IMR-90 (cell line): ENCODE measurements around the gene OR51M1. TPM values are rescaled to one million over a fixed set of nuclear protein-coding genes. Genes with fewer than 3 reads are reported as not detected.

Experiments used
- ATAC-seq: fragments of 200-7000 bp; cut with Tn5 transposase; 2 replicates; pipeline ENCODE4 v1.9.1; 2020; ENCODE audit warnings: low read depth, mild to moderate bottlenecking, moderate library complexity
- BruUV-seq: library from RNA; stranded (reverse); fragments of 400-500 nt; replicated peaks from 2 replicates; lab custom pipeline; 2021; lab: Mats Ljungman, UMichigan
- CTCF ChIA-PET: fragments of 300-600 bp; formaldehyde crosslinking; extraction: SDS; loops from one replicate; lab custom pipeline; 2021; ENCODE audit warnings: antibody characterized with exemption; lab: Yijun Ruan, JAX
- POLR2A ChIA-PET: fragments of 300-600 bp; sonication (Branson Sonifier 250); formaldehyde crosslinking; loops from one replicate; lab custom pipeline; 2022; ENCODE audit warnings: antibody characterized with exemption; ENCODE audit not compliant: unreplicated experiment; lab: Charles Lee
- DNase-seq: peaks from one replicate; pipeline ENCODE4 v3.0.0; 2013
- H2AFZ ChIP-seq: replicated peaks from 2 replicates; pipeline ENCODE3; 2013; ENCODE audit warnings: low read length, mild to moderate bottlenecking; ENCODE audit not compliant: poor library complexity
- H2AK5ac ChIP-seq: 2 replicates; pipeline ENCODE4 v1.6.1; 2013; ENCODE audit warnings: low read depth, low read length, inconsistent platforms
- H2AK9ac ChIP-seq: replicated peaks from 2 replicates; pipeline ENCODE3; 2013; ENCODE audit warnings: mild to moderate bottlenecking, low read depth, low read length, moderate library complexity; ENCODE audit not compliant: poor library complexity
- H2BK120ac ChIP-seq: 2 replicates; pipeline ENCODE4 v1.6.1; 2013; ENCODE audit warnings: low read depth, low read length, inconsistent platforms
- H2BK15ac ChIP-seq: 3 replicates; pipeline ENCODE4 v1.6.1; 2013; ENCODE audit warnings: low read depth, low read length, inconsistent platforms
- H2BK20ac ChIP-seq: 2 replicates; pipeline ENCODE4 v1.6.1; 2013; ENCODE audit warnings: low read depth, mild to moderate bottlenecking, inconsistent platforms, low read length, moderate library complexity
- H2BK5ac ChIP-seq: 2 replicates; pipeline ENCODE4 v1.6.1; 2013; ENCODE audit warnings: mild to moderate bottlenecking, low read depth, low read length, inconsistent platforms; ENCODE audit not compliant: poor library complexity, severe bottlenecking
- H3K14ac ChIP-seq: replicated peaks from 2 replicates; pipeline ENCODE4 v1.6.1; 2013; ENCODE audit warnings: low read depth, low read length, inconsistent platforms
- H3K18ac ChIP-seq: 2 replicates; pipeline ENCODE4 v1.6.1; 2013; ENCODE audit warnings: low read depth, low read length, control low read depth
- H3K23ac ChIP-seq: 2 replicates; pipeline ENCODE4 v1.6.1; 2013; ENCODE audit warnings: low read depth, low read length, inconsistent platforms
- H3K27ac ChIP-seq: 2 replicates; pipeline ENCODE4 v1.5.1; 2013; ENCODE audit warnings: mild to moderate bottlenecking, control low read depth, low read length; ENCODE audit not compliant: insufficient read depth
- H3K27me3 ChIP-seq: 2 replicates; pipeline ENCODE4 v1.6.1; 2013; ENCODE audit warnings: low read length; ENCODE audit not compliant: control insufficient read depth, insufficient read depth
- H3K36me3 ChIP-seq: 2 replicates; pipeline ENCODE4 v1.6.1; 2013; ENCODE audit warnings: low read length, mixed read lengths; ENCODE audit not compliant: control insufficient read depth, insufficient read depth
- H3K4ac ChIP-seq: 2 replicates; pipeline ENCODE4 v1.6.1; 2013; ENCODE audit warnings: low read depth, low read length, inconsistent platforms
- H3K4me1 ChIP-seq: 2 replicates; pipeline ENCODE4 v1.6.1; 2013; ENCODE audit warnings: low read length, mixed read lengths; ENCODE audit not compliant: control insufficient read depth, insufficient read depth
- H3K4me2 ChIP-seq: 2 replicates; pipeline ENCODE4 v1.6.1; 2013; ENCODE audit warnings: low read depth, mild to moderate bottlenecking, control low read depth, low read length, moderate library complexity
- H3K4me3 ChIP-seq: 2 replicates; pipeline ENCODE4 v1.5.1; 2013; ENCODE audit warnings: low read depth, mild to moderate bottlenecking, control low read depth, low read length, moderate library complexity; ENCODE audit not compliant: insufficient read depth
- H3K56ac ChIP-seq: 2 replicates; pipeline ENCODE4 v1.6.1; 2013; ENCODE audit warnings: low read length, inconsistent platforms; ENCODE audit not compliant: insufficient read depth; ENCODE audit errors: extremely low read depth
- H3K79me1 ChIP-seq, 2 experiments: 2 replicates each; pipeline ENCODE4 v1.6.1; 2013; ENCODE audit warnings: low read length in 2 of 2, inconsistent platforms in 1 of 2, low read depth in 1 of 2
- H3K9ac ChIP-seq: 2 replicates; pipeline ENCODE4 v1.6.1; 2013; ENCODE audit warnings: low read depth, low read length, control low read depth
- H3K9me1 ChIP-seq: 2 replicates; pipeline ENCODE4 v1.6.1; 2013; ENCODE audit warnings: low read length, inconsistent platforms; ENCODE audit not compliant: insufficient read depth
- H3K9me3 ChIP-seq: 2 replicates; pipeline ENCODE4 v1.6.1; 2013; ENCODE audit warnings: low read length; ENCODE audit not compliant: control insufficient read depth, insufficient read depth
- H4K20me1 ChIP-seq: 2 replicates; pipeline ENCODE4 v1.6.1; 2013; ENCODE audit warnings: low read length, inconsistent platforms; ENCODE audit not compliant: insufficient read depth
- H4K5ac ChIP-seq: 2 replicates; pipeline ENCODE4 v1.6.1; 2013; ENCODE audit warnings: mild to moderate bottlenecking, low read depth, low read length, control low read depth
- H4K8ac ChIP-seq, 2 experiments: 2 replicates each; pipeline ENCODE4 v1.6.1; 2013; ENCODE audit warnings: low read depth in 2 of 2, low read length in 2 of 2, control low read depth in 1 of 2, inconsistent platforms in 1 of 2
- H4K91ac ChIP-seq: 2 replicates; pipeline ENCODE4 v1.6.1; 2013; ENCODE audit warnings: low read depth, low read length, inconsistent platforms; ENCODE audit not compliant: insufficient read depth
- BHLHE40 ChIP-seq: fragments of 150-350 bp; IDR thresholded peaks from 2 replicates; pipeline ENCODE4 v1.6.1; 2016; ENCODE audit warnings: mild to moderate bottlenecking, low read depth, low read length
- CEBPB ChIP-seq: IDR thresholded peaks from 2 replicates; pipeline ENCODE4 v1.6.1; 2012; ENCODE audit warnings: low read depth, low read length, improper control_type of control experiment
- CHD1 ChIP-seq: IDR thresholded peaks from 2 replicates; pipeline ENCODE4 v1.6.1; 2012; ENCODE audit warnings: low read depth, low read length, improper control_type of control experiment
- FOS ChIP-seq: fragments of 150-350 bp; IDR thresholded peaks from 2 replicates; pipeline ENCODE4 v1.6.1; 2016; ENCODE audit warnings: low read depth, low read length
- MAFK ChIP-seq: IDR thresholded peaks from 2 replicates; pipeline ENCODE4 v1.6.1; 2012; ENCODE audit warnings: low read depth, low read length, improper control_type of control experiment
- MXI1 ChIP-seq: IDR thresholded peaks from 2 replicates; pipeline ENCODE4 v1.6.1; 2012; ENCODE audit warnings: low read depth, mild to moderate bottlenecking, low read length, moderate library complexity, borderline replicate concordance
- NFE2L2 ChIP-seq: fragments of 150-350 bp; IDR thresholded peaks from 2 replicates; pipeline ENCODE4 v1.6.1; 2016; ENCODE audit warnings: low read depth, mild to moderate bottlenecking, low read length
- POLR2A ChIP-seq: IDR thresholded peaks from 2 replicates; pipeline ENCODE4 v1.6.1; 2012; ENCODE audit warnings: mild to moderate bottlenecking, low read depth, low read length
- RAD21 ChIP-seq: IDR thresholded peaks from 2 replicates; pipeline ENCODE4 v1.6.1; 2012; ENCODE audit warnings: low read length, improper control_type of control experiment
- RCOR1 ChIP-seq: IDR thresholded peaks from 2 replicates; pipeline ENCODE4 v1.6.1; 2012; ENCODE audit warnings: mild to moderate bottlenecking, low read length, improper control_type of control experiment; ENCODE audit not compliant: insufficient replicate concordance
- RFX5 ChIP-seq: IDR thresholded peaks from 2 replicates; pipeline ENCODE4 v1.8.0; 2012; ENCODE audit warnings: low read depth, mild to moderate bottlenecking, low read length, moderate library complexity
- SMC3 ChIP-seq: fragments of 150-350 bp; IDR thresholded peaks from 2 replicates; pipeline ENCODE4 v1.6.1; 2016; ENCODE audit warnings: low read depth, mild to moderate bottlenecking, antibody characterized with exemption, low read length, moderate library complexity
- WGBS, 2 experiments: methylation state at CpG; one replicate each; pipeline versions ENCODE4 v1.1.5 to v1.1.7; 2013; ENCODE audit warnings: missing lambda C conversion rate in 2 of 2; ENCODE audit not compliant: insufficient read length in 1 of 2; ENCODE audit errors: extremely low coverage in 2 of 2; 5-methylcytosine and 5-hydroxymethylcytosine counted together
- dilution Hi-C: fragments of 300-500 bp; cut with HindIII; formaldehyde crosslinking; loops from one replicate; pipeline ENCODE4 v1.14.3; 2018; ENCODE audit warnings: low sequenced_read_pairs; ENCODE audit not compliant: unreplicated experiment
- in situ Hi-C: fragments of 300-500 bp; cut with MboI; formaldehyde crosslinking; loops from 3 replicates; pipeline ENCODE4 v1.14.3; 2019; ENCODE audit warnings: low sequenced_read_pairs, inconsistent platforms, mixed read lengths
- intact Hi-C: fragments of 100-400 bp; cut with micrococcal nuclease; formaldehyde crosslinking; loops from 2 replicates; pipeline ENCODE4 v1.10.0; 2022
- polyA plus RNA-seq, 3 experiments: library from polyadenylated mRNA; depleted of rRNA; stranded (reverse); fragments of >200 nt; gene quantifications; 2 replicates each; pipeline ENCODE4 v1.2.3, GENCODE V29; 2012; ENCODE audit warnings: low replicate concordance in 1 of 3
- total RNA-seq: library from RNA; depleted of rRNA; stranded (reverse); fragments of >200 nt; gene quantifications from 2 replicates; pipeline ENCODE4 v1.2.3, GENCODE V29; 2012
- TF ChIP-seq, protein P1 (sequence below): fragments of 150-350 bp; IDR thresholded peaks from 2 replicates; pipeline ENCODE4 v1.6.1; 2017; ENCODE audit warnings: mild to moderate bottlenecking, antibody characterized with exemption, low read length, low read depth
- TF ChIP-seq, protein P2 (sequence below): conservative IDR thresholded peaks from 2 replicates; pipeline ENCODE4 v1.5.1; 2012; ENCODE audit warnings: mild to moderate bottlenecking, low read depth, low read length, improper control_type of control experiment

The OR51M1 gene
- total and polyA plus RNA-seq, 2 of the 4 experiments (the other 2 are of a cell fraction), result 0.54 to 0.87 TPM

DNA sequence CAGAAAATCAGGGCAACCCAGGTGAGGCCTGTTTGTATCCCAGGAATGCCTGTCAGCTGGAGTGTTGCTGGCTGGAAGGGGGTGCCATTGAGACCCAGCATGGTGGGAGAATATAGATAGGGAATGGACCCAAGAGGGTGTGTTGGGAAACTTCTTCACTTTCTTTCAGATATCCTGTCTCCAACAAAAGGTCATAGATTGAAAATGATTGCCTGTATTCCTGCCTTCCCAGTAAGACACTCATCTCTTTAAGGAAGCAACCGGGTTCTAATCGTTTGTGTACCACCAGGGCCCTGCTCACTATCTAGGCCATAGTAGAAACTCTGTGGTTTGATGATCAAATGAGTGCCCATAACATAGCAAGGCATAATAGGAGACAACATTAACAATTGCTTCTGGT is 57.8 kb downstream of the OR51M1 start, which contains the start of gene OR51I1:
Gene OR51I1 (minus strand): TSS at position 101 of the 400 bp plus-strand sequence. CDS start 0 bp downstream, at position 101.
- no peak within 1 kb of the TSS for H3K18ac ChIP-seq
- H3K14ac ChIP-seq, result no peak within 1 kb of the TSS
- H3K23ac ChIP-seq, result no peak within 1 kb of the TSS
- intact Hi-C loops (no loop called here), in situ Hi-C loops (no loop called here), dilution Hi-C loops (no loop called here)
- H4K20me1 ChIP-seq, result no peaks in the 10 kb centered on the region
- no peak within 1 kb of the TSS for H2AK9ac ChIP-seq
- ChIA-PET POLR2A (no interaction called here), CTCF (no interaction called here)
- BruUV-seq, result no TSS peak
- H3K4me2 ChIP-seq, result no peak within 1 kb of the TSS
- H3K4me3 ChIP-seq, result no peak within 1 kb of the TSS
- no peaks in the 10 kb centered on the region for H3K9me1 ChIP-seq
- TF ChIP-seq POLR2A, result no peak
- no peak for TF ChIP-seq MXI1
- no peak for TF ChIP-seq NFE2L2
- no peak for TF ChIP-seq FOS
- no peak for TF ChIP-seq RFX5
- no peak for TF ChIP-seq CEBPB
- TF ChIP-seq RAD21, result no peak
- no peak for TF ChIP-seq SMC3
- TF ChIP-seq CHD1, result no peak
- TF ChIP-seq BHLHE40, result no peak
- TF ChIP-seq MAFK, result no peak
- TF ChIP-seq, protein P1, sequence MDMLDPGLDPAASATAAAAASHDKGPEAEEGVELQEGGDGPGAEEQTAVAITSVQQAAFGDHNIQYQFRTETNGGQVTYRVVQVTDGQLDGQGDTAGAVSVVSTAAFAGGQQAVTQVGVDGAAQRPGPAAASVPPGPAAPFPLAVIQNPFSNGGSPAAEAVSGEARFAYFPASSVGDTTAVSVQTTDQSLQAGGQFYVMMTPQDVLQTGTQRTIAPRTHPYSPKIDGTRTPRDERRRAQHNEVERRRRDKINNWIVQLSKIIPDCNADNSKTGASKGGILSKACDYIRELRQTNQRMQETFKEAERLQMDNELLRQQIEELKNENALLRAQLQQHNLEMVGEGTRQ, result no peak
- TF ChIP-seq, protein P2, sequence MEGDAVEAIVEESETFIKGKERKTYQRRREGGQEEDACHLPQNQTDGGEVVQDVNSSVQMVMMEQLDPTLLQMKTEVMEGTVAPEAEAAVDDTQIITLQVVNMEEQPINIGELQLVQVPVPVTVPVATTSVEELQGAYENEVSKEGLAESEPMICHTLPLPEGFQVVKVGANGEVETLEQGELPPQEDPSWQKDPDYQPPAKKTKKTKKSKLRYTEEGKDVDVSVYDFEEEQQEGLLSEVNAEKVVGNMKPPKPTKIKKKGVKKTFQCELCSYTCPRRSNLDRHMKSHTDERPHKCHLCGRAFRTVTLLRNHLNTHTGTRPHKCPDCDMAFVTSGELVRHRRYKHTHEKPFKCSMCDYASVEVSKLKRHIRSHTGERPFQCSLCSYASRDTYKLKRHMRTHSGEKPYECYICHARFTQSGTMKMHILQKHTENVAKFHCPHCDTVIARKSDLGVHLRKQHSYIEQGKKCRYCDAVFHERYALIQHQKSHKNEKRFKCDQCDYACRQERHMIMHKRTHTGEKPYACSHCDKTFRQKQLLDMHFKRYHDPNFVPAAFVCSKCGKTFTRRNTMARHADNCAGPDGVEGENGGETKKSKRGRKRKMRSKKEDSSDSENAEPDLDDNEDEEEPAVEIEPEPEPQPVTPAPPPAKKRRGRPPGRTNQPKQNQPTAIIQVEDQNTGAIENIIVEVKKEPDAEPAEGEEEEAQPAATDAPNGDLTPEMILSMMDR, result no peak
- no peak for TF ChIP-seq RCOR1
- H2AFZ ChIP-seq, result no peak within 1 kb of the TSS
- no peaks in the 10 kb centered on the region for H3K79me1 ChIP-seq
- H3K36me3 ChIP-seq, result no peaks in the 10 kb centered on the region
- H3K56ac ChIP-seq, result no peak within 1 kb of the TSS
- no peak within 1 kb of the TSS for H2BK5ac ChIP-seq
- WGBS, 2 experiments, result no CpG with 5 or more reads among the region's 2 CpGs
- H2AK5ac ChIP-seq, result no peak within 1 kb of the TSS
- no peak within 1 kb of the TSS for H2BK20ac ChIP-seq
- H3K4me1 ChIP-seq, result no peaks in the 10 kb centered on the region
- H4K8ac ChIP-seq, result no peak within 1 kb of the TSS
- H3K27ac ChIP-seq, result no peak within 1 kb of the TSS
- no peak within 1 kb of the TSS for H3K9ac ChIP-seq
- no peak within 1 kb of the TSS for H4K91ac ChIP-seq
- DNase-seq (no peak), ATAC-seq (no peak)
- H2BK15ac ChIP-seq, result no peak within 1 kb of the TSS
- no peak within 1 kb of the TSS for H4K5ac ChIP-seq
- H3K27me3 ChIP-seq, result no peaks in the 10 kb centered on the region
- no peak within 1 kb of the TSS for H2BK120ac ChIP-seq
- no peak within 1 kb of the TSS for H3K4ac ChIP-seq
- no peaks in the 10 kb centered on the region for H3K9me3 ChIP-seq
